ENCODE measurements around the gene FCAMR.

Gene FCAMR

GRCh38 chr1:206908038-206908437 lies 62.2 kb downstream of the FCAMR start:
- DNase-seq, result no peak
- no peak for ATAC-seq

All from stimulated activated naive CD8-positive, alpha-beta T cell treated with anti-CD3 and anti-CD28 coated beads, Interleukin-15, Interleukin-2, amounts not matched to agents 100 U/mL and 50 U/mL, for 24 hours (primary cell).